GM13976 (cell line): ENCODE results near the gene HS6ST1.

Experiments
- DNase-seq: peaks from one replicate; pipeline ENCODE4 v3.0.0; 2012; ENCODE audit warnings: low spot score
- CTCF ChIP-seq: IDR thresholded peaks from 2 replicates; pipeline ENCODE4 v1.5.1; 2012; ENCODE audit warnings: borderline replicate concordance, mild to moderate bottlenecking; ENCODE audit not compliant: insufficient read depth; ENCODE audit errors: extremely low read depth, missing control alignments, control extremely low read depth
- in situ Hi-C: fragments of 300-500 bp; cut with MboI; formaldehyde crosslinking; loops from one replicate; pipeline ENCODE4 v1.12.0; 2022; ENCODE audit warnings: low sequenced_read_pairs, mixed read lengths, inconsistent platforms; ENCODE audit not compliant: unreplicated experiment

HS6ST1 gene

GRCh38 chr2:128342550-128342949 is 23.9 kb upstream of the HS6ST1 start:
- TF ChIP-seq CTCF = no peak
- in situ Hi-C loops = no loop called here
- no peak for DNase-seq

GRCh38 chr2:128341621-128342020 is 23.0 kb upstream of the HS6ST1 start:
- in situ Hi-C loops = no loop called here
- no peak for TF ChIP-seq CTCF
- no peak for DNase-seq

GRCh38 chr2:128332091-128332634 is 13.5 kb upstream of the HS6ST1 start:
- DNase-seq = no peak
- no peak for TF ChIP-seq CTCF
- in situ Hi-C loops = no loop called here

- TF ChIP-seq CTCF = no peak
- in situ Hi-C loops = no loop called here
- DNase-seq = no peak
These were observed 11.9 kb upstream of the HS6ST1 start for GRCh38 chr2:128330583-128330982.

- TF ChIP-seq CTCF = no peak
- in situ Hi-C loops = no loop called here
- DNase-seq = no peak
These were observed 10.9 kb upstream of the HS6ST1 start for GRCh38 chr2:128329607-128330006.

- in situ Hi-C loops = no loop called here
- TF ChIP-seq CTCF = no peak
- no peak for DNase-seq
These were observed 8.7 kb upstream of the HS6ST1 start for GRCh38 chr2:128327180-128327964.
